Bronchial epithelial cell (primary cell): Measurements from ENCODE around the gene CAMKK2. TPM values are rescaled to one million over a fixed set of nuclear protein-coding genes. Genes with fewer than 3 reads are reported as not detected.

Source experiments
- DNase-seq: peaks from one replicate; pipeline ENCODE4 v3.0.0-alpha.2; 2010; ENCODE audit warnings: low read depth
- FAIRE-seq: peaks from 2 replicates; lab custom pipeline; 2011; peaks lifted over from hg19 to GRCh38; lab: Jason Lieb, UNC
- H3K27me3 ChIP-seq: 2 replicates; pipeline ENCODE4 v1.5.1; 2011; ENCODE audit warnings: low read length; ENCODE audit not compliant: control insufficient read depth, insufficient read depth
- H3K36me3 ChIP-seq: 2 replicates; pipeline ENCODE4 v1.5.1; 2011; ENCODE audit warnings: low read length; ENCODE audit not compliant: control insufficient read depth, insufficient read depth
- H3K4me3 ChIP-seq: 2 replicates; pipeline ENCODE4 v1.5.1; 2011; ENCODE audit warnings: mild to moderate bottlenecking, low read depth, low read length, control low read depth
- CTCF ChIP-seq: IDR thresholded peaks from 2 replicates; pipeline ENCODE4 v1.5.1; 2011; ENCODE audit warnings: mild to moderate bottlenecking, moderate library complexity, low read length, control low read depth, inconsistent platforms; ENCODE audit not compliant: insufficient read depth, severe bottlenecking
- total RNA-seq: library from RNA; depleted of rRNA; stranded (reverse); fragments of >200 nt; gene quantifications from 2 replicates; pipeline ENCODE4 v1.2.1, GENCODE V29; 2014

CAMKK2 gene
- total RNA-seq: 9.5 and 11.1 TPM in 2 replicates

GRCh38 chr12:121296618-121297434 is at the start of gene CAMKK2:
Gene CAMKK2 (minus strand): TSS chr12:121296709. CDS start chr12:121274526, 22,183 bp downstream.
- no peak for FAIRE-seq
- Histone ChIP-seq H3K4me3 (peak within 1 kb of the TSS; percentile 95), H3K27me3 (no peaks in the 10 kb centered on the region), H3K36me3 (peaks cover 1% of the 10 kb centered on the region)
- peak; percentile 52 for DNase-seq
- TF ChIP-seq CTCF: peak; percentile 39

GRCh38 chr12:121345151-121345815 is 48.8 kb upstream of the CAMKK2 start:
- Histone ChIP-seq H3K36me3 (peaks cover 16% of the 10 kb centered on the region), H3K4me3 (no peak overlapping the region), H3K27me3 (no peaks in the 10 kb centered on the region)
- no peak for DNase-seq
- FAIRE-seq: no peak
- no peak for TF ChIP-seq CTCF

GRCh38 chr12:121344506-121344905 is 48.0 kb upstream of the CAMKK2 start:
- FAIRE-seq (no peak), DNase-seq (no peak)
- no peaks in the 10 kb centered on the region for H3K27me3 ChIP-seq
- H3K36me3 ChIP-seq: peaks cover 16% of the 10 kb centered on the region
- no peak for TF ChIP-seq CTCF
- no peak overlapping the region for H3K4me3 ChIP-seq

GRCh38 chr12:121337416-121337815 is 40.9 kb upstream of the CAMKK2 start:
- DNase-seq (no peak), FAIRE-seq (no peak)
- H3K27me3 ChIP-seq: no peaks in the 10 kb centered on the region
- no peak for TF ChIP-seq CTCF
- H3K4me3 ChIP-seq: no peak overlapping the region
- peaks cover 4% of the 10 kb centered on the region for H3K36me3 ChIP-seq

- Histone ChIP-seq H3K27me3 (no peaks in the 10 kb centered on the region), H3K4me3 (no peak overlapping the region), H3K36me3 (peaks cover 15% of the 10 kb centered on the region)
- TF ChIP-seq CTCF: peak; percentile 77
- no peak for FAIRE-seq
- peak; percentile 76 for DNase-seq
Measured at GRCh38 chr12:121334513-121335343, 38.2 kb upstream of the CAMKK2 start.
